ENCODE results near the gene RNF13. TPM values are rescaled to one million over a fixed set of nuclear protein-coding genes. Genes with fewer than 3 reads are reported as not detected.

Gene RNF13
- total and polyA plus RNA-seq, 2 donors (not counting 1 experiment from before 2014, with no cell fraction given): 57.4 to 81.7 TPM

GRCh38 chr3:149906036-149906435, 93.0 kb downstream of the RNF13 start:
- no peak overlapping the region for H3K4me2 ChIP-seq (ENCODE audit: extremely low read depth, insufficient read depth, low read length)
- H3K4me1 ChIP-seq (ENCODE audit: control insufficient read depth, extremely low read depth, insufficient read depth, low read length): no peaks in the 10 kb centered on the region
- H3K27me3 ChIP-seq (ENCODE audit: control insufficient read depth, insufficient read depth, low read length): no peaks in the 10 kb centered on the region
- no peaks in the 10 kb centered on the region for H3K9me3 ChIP-seq (ENCODE audit: control insufficient read depth, insufficient read depth, low read depth, low read length)
- no peaks in the 10 kb centered on the region for H3K79me2 ChIP-seq (ENCODE audit: control insufficient read depth, insufficient read depth, low read length)
- no peak overlapping the region for H2AFZ ChIP-seq (ENCODE audit: low read length)
- H3K27ac ChIP-seq (ENCODE audit: insufficient read depth, low read length): no peak overlapping the region
- H3K4me3 ChIP-seq (replicated peaks in 1 of 4; ENCODE audit: control extremely low read depth in 1 of 4, insufficient read depth in 1 of 4, low read depth in 3 of 4, low read length in 4 of 4): no peak overlapping the region
- H4K20me1 ChIP-seq (ENCODE audit: control insufficient read depth, extremely low read depth, insufficient read depth, low read length): no peaks in the 10 kb centered on the region
- no peaks in the 10 kb centered on the region for H3K36me3 ChIP-seq (ENCODE audit: control insufficient read depth, insufficient read depth, low read length)
- no peak for DNase-seq (ENCODE audit: low read depth in 2 of 2)
- H3K9ac ChIP-seq (ENCODE audit: insufficient read depth, low read length): no peak overlapping the region
- TF ChIP-seq CTCF (conservative IDR thresholded peaks at IDR 0.05 in 1 of 2, IDR thresholded peaks at IDR 0.05 in 1 of 2; ENCODE audit: low read depth in 1 of 2, low read length in 2 of 2) (no peak), EZH2 (IDR thresholded peaks at IDR 0.05; ENCODE audit: low read length, missing control alignments) (no peak)

- H4K20me1 ChIP-seq (ENCODE audit: control insufficient read depth, extremely low read depth, insufficient read depth, low read length): no peaks in the 10 kb centered on the region
- H3K4me2 ChIP-seq (ENCODE audit: extremely low read depth, insufficient read depth, low read length): no peak overlapping the region
- H3K4me1 ChIP-seq (ENCODE audit: control insufficient read depth, extremely low read depth, insufficient read depth, low read length): no peaks in the 10 kb centered on the region
- no peak overlapping the region for H3K27ac ChIP-seq (ENCODE audit: insufficient read depth, low read length)
- H2AFZ ChIP-seq (ENCODE audit: low read length): no peak overlapping the region
- no peaks in the 10 kb centered on the region for H3K79me2 ChIP-seq (ENCODE audit: control insufficient read depth, insufficient read depth, low read length)
- no peaks in the 10 kb centered on the region for H3K36me3 ChIP-seq (ENCODE audit: control insufficient read depth, insufficient read depth, low read length)
- H3K9me3 ChIP-seq (ENCODE audit: control insufficient read depth, insufficient read depth, low read depth, low read length): no peaks in the 10 kb centered on the region
- no peak overlapping the region for H3K9ac ChIP-seq (ENCODE audit: insufficient read depth, low read length)
- no peaks in the 10 kb centered on the region for H3K27me3 ChIP-seq (ENCODE audit: control insufficient read depth, insufficient read depth, low read length)
- TF ChIP-seq CTCF (conservative IDR thresholded peaks at IDR 0.05 in 1 of 2, IDR thresholded peaks at IDR 0.05 in 1 of 2; ENCODE audit: low read depth in 1 of 2, low read length in 2 of 2) (no peak), EZH2 (IDR thresholded peaks at IDR 0.05; ENCODE audit: low read length, missing control alignments) (no peak)
- no peak overlapping the region for H3K4me3 ChIP-seq (replicated peaks in 1 of 4; ENCODE audit: control extremely low read depth in 1 of 4, insufficient read depth in 1 of 4, low read depth in 3 of 4, low read length in 4 of 4)
- DNase-seq (ENCODE audit: low read depth in 2 of 2): no peak
Measured at GRCh38 chr3:149908424-149908957, 95.5 kb downstream of the RNF13 start.

GRCh38 chr3:149909923-149910322, 96.9 kb downstream of the RNF13 start:
- Histone ChIP-seq H3K27ac (ENCODE audit: insufficient read depth, low read length) (no peak overlapping the region), H3K9me3 (ENCODE audit: control insufficient read depth, insufficient read depth, low read depth, low read length) (no peaks in the 10 kb centered on the region), H2AFZ (ENCODE audit: low read length) (no peak overlapping the region), H3K79me2 (ENCODE audit: control insufficient read depth, insufficient read depth, low read length) (no peaks in the 10 kb centered on the region), H3K4me2 (ENCODE audit: extremely low read depth, insufficient read depth, low read length) (no peak overlapping the region), H3K27me3 (ENCODE audit: control insufficient read depth, insufficient read depth, low read length) (no peaks in the 10 kb centered on the region), H3K4me3 (replicated peaks in 1 of 4; ENCODE audit: control extremely low read depth in 1 of 4, insufficient read depth in 1 of 4, low read depth in 3 of 4, low read length in 4 of 4) (no peak overlapping the region), H3K36me3 (ENCODE audit: control insufficient read depth, insufficient read depth, low read length) (no peaks in the 10 kb centered on the region), H3K9ac (ENCODE audit: insufficient read depth, low read length) (no peak overlapping the region), H4K20me1 (ENCODE audit: control insufficient read depth, extremely low read depth, insufficient read depth, low read length) (no peaks in the 10 kb centered on the region), H3K4me1 (ENCODE audit: control insufficient read depth, extremely low read depth, insufficient read depth, low read length) (no peaks in the 10 kb centered on the region)
- TF ChIP-seq EZH2 (IDR thresholded peaks at IDR 0.05; ENCODE audit: low read length, missing control alignments): no peak
- TF ChIP-seq CTCF (conservative IDR thresholded peaks at IDR 0.05 in 1 of 2, IDR thresholded peaks at IDR 0.05 in 1 of 2; ENCODE audit: low read depth in 1 of 2, low read length in 2 of 2): no peak
- no peak for DNase-seq (ENCODE audit: low read depth in 2 of 2)

Measured in fibroblast of lung (primary cell).